GM21381 (cell line): ENCODE data around the gene TK2.
"Not testable (repeated sequence)": the region's sequence is repeated elsewhere in the genome, so short reads cannot be mapped to it uniquely, and the experiment has no call there.

Source experiments
- ATAC-seq: cut with Tn5 transposase; IDR thresholded peaks from one replicate; pipeline ENCODE4 v1.9.1; 2021; ENCODE audit warnings: mild to moderate bottlenecking, moderate library complexity; ENCODE audit not compliant: unreplicated experiment

Gene TK2

DNA sequence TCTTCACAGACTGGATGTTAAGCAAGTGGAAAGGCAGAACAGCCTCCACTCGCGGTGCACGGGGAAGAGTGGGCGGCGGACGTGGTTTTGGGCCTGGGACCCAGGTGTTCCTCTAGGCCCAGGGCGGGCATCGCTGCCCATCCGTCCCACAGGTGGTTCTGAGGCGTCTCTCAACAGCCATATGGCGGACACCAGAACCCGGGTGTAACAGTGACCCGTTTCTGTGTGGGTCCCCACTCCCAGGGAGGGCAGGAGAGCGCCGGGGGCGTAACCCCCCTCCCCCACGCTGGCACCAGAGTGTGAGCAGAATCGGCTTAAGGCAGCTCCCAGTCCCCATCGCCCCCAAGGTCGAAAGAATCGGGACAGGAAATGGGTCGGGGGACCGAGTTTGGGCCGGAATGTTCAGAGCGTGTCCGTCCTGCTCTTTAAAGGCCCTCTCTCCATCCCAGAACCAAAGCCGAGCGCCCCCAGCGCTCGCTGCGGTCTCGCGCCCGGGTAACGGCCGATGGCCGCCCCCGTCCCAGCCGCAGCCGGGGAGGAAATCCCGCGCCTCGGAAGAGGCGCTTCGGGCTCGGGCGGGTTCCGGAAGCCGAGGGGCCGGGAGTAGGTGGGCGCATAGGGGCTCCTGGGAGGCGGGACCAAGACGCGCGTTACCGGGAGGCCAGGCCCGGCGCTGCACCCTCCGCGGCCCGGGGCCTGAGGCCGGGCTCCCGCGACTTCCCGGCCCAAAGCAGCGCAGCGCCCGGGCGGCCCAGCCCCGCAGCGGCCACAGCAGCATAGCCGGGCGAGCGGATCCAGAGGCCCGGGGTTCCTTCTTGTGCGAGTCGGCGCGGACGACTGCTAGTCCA is at the start of gene TK2:
Gene TK2, minus strand, starts transcription at position 839 of the 848 bp plus-strand sequence. Its CDS starts 61 bp downstream, at position 778.
- ATAC-seq, result peak; percentile 30

DNA sequence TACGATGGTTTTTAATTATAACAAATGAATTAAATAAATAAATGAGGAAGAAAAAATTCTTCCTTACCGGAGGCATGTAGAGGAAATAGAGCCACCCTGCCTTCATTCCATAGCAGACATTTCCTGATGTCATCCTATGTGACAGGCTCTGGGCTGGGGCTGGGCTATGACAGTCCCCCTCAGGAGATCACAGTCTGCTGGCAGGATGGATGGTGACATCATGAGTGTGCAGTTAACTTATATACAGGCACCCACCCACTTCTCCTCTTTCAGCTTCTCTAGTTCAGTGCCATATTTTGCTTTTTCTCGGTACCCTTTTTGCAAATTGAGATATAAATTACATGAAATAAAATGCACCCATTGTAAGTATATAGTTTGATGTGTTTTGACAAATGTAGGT is 48.2 kb upstream of the TK2 start:
- ATAC-seq, result no peak

DNA sequence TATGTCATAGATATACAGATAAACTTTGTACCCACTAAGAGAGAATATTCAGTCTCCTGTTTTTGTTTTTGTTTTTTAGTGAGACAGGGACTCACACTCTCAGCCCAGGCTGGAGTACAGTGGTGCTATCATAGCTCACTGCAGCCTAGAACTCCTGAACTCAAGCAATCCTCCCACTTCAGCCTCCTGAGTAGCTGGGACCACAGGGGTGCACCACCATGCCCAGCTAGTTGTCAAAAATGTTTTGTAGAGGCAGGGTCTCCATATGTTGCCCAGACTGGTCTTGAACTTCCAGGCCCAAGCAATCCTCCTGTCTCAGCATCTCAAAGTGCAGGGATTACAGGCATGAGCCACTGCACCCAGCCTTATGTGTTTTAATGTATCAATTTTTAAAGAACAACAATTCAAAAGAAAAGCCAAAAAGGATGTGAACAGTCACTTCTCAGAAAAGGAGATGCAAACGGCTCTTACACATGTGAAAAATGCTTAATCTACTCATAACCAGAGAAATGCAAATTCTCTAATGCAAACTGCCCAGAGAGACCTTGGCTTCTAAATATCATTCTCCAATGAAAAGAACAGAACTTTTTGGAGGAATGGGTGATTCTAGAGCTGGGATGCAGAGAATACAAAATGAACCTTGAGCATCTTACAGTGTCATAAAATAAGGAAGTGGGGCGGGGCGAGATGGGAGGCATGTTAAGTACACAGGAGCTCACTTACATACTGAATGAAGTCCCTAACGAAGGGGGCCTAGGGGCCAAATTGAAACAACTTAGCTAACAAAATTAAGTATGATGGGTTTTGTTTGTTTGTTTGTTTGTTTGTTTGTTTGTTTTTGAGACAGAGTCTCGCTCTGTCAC is 47.3 kb upstream of the TK2 start:
- ATAC-seq, result no peak

- not testable (repeated sequence) for ATAC-seq
Observed at GRCh38 chr16:66596559-66596958, 46.6 kb upstream of the TK2 start.

DNA sequence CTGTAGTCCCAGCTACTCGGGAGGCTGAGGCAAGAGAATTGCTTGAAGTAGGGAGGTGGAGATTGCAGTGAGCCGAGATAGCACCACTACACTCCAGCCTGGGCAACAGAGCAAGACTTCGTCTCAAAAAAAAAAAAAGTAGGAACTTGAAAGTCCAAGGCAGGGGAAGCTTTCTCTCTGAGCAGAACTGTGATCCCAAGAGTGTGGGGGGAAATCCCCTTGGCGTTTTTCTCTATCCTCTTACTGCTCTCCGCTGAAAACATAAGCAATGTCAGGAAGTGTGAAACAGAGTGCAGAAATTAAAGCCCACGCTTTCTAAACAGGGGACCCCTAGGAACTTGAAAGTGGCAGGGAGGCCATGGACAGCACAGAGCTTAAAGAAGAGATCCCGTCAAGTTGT is 44.8 kb upstream of the TK2 start:
- ATAC-seq, result no peak

GRCh38 chr16:66592814-66593213 is 42.9 kb upstream of the TK2 start:
- no peak for ATAC-seq

DNA sequence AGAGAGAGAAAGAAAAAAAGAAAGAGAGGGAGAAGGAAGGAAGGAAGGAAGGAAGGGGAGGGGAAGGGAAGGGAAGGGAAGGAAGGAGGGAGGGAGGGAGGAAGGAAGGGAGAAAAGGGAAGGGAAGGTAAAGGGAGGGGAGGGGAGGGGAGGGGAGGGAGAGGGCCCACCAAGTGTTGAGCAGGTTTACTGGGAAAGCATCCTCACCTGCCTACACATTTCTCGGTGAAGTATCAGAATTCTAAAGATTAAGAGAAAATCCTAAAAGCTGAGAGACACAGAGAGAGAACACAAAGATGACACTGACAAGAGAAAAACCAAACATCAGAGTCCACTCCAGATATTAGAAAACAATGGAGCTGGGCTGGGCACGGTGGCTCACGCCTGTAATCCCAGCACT is 42.3 kb upstream of the TK2 start:
- no peak for ATAC-seq

DNA sequence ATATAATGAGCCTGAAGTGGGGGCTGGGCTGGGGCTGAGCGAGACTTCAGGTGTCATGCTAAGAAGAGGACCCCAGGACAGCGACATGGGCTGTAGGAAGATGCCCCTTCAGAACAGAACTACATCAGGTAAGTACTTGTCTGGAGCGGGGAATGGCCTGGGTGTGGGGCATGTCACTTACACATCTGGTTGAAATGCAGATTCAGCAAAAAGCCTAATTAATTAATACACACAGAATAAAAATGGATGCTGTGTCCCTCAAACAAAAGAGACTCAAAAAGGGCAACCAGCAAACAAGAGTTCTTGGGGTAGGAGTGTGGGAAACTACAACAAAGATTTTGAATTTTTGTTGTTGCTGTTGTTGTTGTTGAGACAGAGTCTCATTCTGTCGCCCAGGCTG is 41.1 kb upstream of the TK2 start:
- no peak for ATAC-seq

- no peak for ATAC-seq
Observed at GRCh38 chr16:66590322-66590721, 40.4 kb upstream of the TK2 start.

GRCh38 chr16:66588981-66589713 is 39.2 kb upstream of the TK2 start:
- peak; percentile 77 for ATAC-seq

- ATAC-seq, result no peak
Observed at GRCh38 chr16:66587881-66588600, 38.1 kb upstream of the TK2 start.

DNA sequence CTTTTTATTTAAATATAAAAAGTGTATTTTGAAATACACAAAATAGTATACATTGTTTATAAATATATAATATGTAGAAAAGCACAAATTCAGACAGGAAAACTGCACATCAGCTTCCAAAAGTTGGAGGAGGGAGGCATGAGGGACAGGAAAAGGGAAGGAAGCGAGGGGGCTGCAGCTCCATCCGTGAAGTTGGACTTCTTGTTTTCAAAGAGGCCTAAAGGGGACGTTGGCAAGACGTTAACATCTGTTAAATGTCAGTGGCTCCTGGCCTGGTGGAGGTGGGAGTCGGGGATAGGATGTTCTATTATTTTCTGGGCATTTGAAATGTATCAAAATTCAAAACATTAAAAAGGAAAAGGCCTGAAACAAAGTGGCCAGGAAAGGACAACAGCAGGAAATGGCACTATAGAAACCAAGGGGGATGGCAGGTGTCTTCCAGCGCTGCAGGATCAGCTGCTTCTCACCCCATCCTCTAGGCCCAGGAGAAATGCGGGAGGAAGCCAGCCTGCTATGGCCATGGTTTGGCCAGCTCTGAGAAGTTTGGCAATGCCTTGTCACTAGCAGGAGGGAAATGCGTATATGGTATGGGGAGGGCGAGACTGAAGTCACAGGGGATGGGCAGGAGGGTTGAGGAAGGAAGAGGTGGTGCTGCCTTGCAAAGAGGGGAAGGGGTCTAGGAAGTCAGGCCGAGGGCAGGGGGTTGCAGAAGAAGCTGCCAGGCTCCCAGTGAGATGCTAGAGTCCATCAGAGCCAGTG is 35.7 kb upstream of the TK2 start:
- no peak for ATAC-seq

- ATAC-seq, result no peak
Observed at GRCh38 chr16:66581246-66581952, 31.5 kb upstream of the TK2 start.

- ATAC-seq, result no peak
Observed at GRCh38 chr16:66580605-66581209, 30.8 kb upstream of the TK2 start.

DNA sequence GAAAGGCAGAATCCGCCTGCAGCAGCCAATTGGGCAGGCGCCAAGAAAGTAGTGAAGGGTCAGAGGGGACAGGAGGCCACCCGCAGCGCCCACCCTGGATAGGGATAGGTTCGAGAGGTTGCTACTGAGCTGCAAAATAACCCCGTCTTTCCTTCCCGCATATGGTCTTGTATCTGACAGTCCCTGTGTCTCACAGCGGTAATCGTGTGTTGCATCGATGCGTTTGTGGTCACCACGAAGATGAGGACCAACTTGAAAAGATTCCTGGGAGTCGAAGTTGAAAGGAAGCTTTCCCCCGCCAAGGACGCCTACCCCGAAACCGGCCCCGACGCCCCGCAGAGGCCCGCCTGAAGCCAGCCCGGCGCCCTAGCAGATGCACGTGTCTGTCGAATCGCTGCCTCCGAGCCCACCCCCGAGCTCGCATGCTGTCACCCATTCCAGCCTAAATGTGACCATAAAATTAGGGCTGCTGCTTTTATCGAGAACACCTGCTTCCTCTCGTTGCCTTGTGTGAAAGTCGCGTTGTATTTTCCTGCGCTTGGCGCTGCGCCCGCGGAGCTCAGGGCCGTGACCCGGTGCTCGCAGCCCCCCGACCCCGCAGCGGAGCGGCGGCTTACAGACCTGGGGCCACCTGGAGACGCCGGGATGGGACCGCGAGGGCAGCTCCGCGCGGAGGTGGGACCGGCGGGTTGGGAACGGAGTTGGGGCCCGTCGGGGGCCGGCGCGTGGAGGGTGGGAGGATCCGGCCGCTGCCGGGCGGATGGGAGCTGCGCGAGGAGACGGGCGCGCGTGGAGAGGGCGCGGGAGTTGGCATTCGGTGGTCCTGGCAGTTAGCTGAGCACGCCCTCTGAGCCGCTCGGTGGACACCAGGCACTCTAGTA is 29.0 kb upstream of the TK2 start, which contains the start of gene CMTM2:
Gene CMTM2, plus strand, starts transcription at position 813 of the 881 bp plus-strand sequence. CDS start 145 bp downstream, outside the sequence.
- no peak for ATAC-seq

DNA sequence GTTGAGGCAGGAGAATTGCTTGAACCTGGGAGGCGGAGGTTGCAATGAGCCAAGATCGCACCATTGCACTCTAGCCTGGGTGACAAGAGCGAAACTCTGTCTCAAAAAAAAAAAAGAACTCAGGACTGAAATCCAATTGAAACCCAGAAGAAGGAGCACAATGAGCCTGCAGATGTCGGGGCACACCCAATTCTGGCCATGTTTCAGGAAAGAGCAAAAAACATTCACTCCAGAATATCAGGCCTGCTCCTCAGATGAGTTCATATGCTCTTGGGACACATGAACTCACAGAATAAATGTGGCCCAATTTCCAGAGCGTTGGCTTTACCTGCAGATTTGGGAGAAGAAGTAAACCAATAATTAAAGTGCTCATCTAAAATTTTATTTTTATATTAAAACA is 26.4 kb upstream of the TK2 start:
- ATAC-seq, result no peak

- ATAC-seq, result no peak
Observed at GRCh38 chr16:66575060-66575459, 25.1 kb upstream of the TK2 start.

DNA sequence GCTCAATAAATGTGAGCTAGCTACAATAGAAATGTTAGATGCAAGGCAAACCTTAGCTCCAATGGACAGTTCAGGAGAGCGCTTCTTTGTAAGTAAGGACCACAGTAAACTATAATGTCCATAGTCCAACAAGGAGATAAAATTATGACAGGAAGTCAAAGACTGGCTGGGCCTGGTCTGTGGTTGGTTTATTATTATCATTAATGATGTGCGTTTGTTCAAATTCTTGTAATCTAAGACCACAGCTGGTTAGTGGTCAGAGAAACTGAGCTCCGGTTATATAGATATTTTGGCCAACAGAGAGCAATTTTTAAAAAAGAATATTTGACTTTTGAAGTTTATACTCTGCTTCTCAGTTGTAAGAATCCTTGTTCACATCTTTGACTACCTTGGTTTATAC is 24.6 kb upstream of the TK2 start:
- ATAC-seq, result no peak
